Activated CD8-positive, alpha-beta memory T cell treated with anti-CD3 and anti-CD28 coated beads, Interleukin-2, amount 50 U/mL, for 1 hour (primary cell): ENCODE results near the gene PRKCD.

Experiments
- DNase-seq: peaks from one replicate; pipeline ENCODE4 v3.0.0-alpha.2; 2020; ENCODE audit errors: extremely low read depth

Gene PRKCD

DNA sequence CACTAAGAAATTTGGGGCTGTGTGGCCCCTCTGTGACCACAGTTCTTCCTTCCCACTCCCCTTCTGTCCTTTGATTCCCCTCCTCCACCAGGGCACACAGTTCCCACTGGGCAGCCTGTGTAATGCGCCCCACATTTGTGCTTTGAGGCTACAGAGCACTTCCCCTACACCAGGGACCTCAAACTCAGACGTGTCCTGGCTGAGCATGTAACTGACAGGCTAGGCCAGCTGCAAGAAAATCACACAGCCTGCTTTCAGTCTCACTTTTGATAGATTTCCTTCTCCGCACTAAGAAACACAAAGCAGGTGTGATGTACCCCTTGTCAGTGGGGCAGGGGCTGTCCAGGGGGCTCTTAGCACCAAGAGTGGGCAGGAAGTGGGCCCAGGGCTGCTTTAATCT lies 29.6 kb downstream of the PRKCD start:
- no peak for DNase-seq

DNA sequence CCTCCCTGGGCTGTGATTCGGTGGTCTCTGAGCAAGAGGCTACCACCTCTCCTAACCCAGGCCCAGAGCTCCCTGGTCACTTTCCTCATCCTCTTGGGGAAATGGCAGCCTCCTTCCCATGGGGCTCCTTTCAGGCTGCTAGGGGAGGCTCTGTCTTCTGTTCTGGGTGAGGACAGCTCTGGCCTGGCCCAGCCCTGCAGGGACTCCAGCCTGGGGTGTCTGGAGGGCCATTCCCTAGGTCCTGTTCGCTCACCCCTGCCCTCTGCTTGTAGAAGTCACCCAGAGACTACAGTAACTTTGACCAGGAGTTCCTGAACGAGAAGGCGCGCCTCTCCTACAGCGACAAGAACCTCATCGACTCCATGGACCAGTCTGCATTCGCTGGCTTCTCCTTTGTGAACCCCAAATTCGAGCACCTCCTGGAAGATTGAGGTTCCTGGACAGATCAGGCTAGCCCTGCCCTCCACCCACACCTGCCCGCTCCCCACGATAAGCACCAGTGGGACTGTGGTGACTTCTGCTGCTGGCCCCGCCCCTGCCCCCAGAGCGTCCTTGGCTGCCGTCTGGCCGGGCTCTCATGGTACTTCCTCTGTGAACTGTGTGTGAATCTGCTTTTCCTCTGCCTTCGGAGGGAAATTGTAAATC lies 30.9 kb downstream of the PRKCD start:
- no peak for DNase-seq

DNA sequence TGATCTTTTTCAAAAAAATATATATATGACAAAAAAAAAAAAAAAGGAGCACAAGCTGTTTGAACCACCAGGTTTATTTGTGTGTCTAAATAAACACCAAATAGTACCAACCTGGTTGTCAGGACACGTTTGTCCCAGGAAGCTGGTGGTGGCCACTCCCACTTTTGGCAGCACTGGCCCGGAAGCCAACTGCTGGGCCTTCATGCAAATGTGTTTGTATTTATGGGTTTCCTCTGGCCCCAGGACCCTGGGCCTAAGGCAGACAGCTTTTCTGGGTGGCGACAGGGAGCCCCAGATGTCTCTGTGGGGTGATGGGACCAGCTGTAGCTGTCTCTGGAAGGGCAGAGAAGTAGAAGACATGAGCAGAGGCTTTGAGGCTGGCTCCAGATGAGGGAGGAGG lies 31.6 kb downstream of the PRKCD start:
- DNase-seq: no peak

DNA sequence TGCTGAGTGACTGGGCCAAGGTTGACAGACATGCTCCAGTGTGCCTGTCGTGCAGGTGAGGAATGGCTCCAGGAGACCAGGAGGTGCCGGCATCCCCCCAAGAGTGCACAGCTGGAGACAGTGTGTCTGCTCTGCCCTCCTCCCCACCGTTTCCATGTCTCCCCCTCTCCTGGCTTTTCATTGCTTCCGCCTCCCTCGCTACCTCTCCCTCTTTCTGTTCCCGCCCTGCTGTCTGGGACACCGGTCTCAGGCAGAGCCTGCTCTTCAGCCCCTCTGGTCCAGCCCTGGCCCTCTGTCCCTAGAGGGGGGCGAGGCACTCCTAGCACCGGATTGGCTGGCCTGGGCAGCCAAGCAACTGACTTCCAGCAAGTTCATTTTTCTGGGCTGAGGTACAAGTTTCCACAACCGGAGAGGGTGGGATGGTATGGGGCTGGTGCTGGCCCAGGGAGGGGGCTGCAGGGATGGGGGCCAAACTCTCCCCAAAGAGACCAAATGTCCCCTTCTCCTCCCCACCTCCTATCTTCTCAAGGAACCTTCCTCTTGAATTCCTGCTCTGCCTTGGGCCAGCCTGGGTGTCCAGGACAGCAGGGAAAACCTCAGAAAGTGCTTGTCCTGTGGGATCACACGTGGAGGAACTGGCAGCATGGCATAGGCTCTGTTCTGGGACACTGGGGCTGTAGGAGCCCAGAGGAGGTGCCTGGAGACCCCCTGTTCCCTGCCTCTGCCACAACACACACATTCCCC lies 32.6 kb downstream of the PRKCD start:
- no peak for DNase-seq

DNA sequence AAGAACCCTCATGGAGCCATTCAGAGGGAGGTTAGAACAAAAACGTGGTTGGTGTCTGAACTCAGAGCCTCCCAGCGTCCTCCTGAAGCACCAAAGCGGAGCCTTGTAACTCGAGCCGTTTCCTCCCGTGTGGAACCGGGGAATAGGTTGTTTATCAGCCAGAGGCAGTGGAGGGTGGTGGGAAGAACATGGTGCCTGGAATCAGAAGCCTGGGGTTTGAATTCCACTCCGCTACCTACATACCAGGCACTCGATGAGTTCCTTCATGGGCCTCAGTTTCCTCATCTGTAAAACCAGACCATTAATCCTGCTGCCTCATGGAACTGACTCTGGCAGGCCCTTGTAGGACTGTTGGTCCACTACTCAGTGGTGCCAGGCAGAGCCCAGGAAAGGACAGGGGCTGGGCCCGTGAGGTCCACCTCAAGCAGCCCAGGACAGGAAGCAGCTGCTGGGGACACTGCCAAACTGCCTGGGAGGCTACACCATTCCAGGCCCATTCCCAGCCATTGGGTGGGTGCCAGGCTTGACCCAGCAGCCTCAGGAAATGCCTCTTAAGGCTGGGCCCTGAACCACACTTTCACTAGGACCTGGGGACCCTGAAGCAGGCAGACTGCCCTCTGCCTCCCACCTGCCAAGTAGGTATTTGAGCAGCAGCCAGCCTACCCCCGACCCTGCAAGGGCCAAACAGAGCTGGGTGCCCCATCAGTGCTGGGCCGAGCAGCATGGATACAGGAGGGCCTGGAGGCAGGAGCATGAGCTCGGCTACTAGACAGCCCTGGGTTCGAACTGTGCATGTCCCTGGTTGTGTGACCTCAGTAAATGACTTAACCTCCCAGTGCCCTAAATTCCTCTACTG lies 33.4 kb downstream of the PRKCD start:
- no peak for DNase-seq

DNA sequence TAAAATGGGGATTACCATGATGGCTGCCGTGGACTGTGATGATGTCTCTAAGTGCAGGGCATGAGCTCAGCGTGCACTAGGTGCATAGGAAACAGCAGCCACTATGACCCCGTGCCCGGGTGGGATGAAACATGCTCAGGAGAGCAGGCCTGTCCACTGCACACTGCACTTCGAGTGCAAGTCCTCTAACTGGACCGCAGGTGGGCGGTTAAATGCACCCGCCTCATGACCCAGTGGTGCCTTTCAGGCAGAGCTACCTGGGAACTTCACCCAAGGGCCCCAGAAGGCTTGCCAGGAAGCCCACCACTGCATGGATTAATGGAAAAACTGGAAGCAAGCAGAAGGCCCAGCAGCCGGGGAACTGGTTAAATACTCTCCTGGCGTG lies 34.0 kb downstream of the PRKCD start:
- DNase-seq: no peak

DNA sequence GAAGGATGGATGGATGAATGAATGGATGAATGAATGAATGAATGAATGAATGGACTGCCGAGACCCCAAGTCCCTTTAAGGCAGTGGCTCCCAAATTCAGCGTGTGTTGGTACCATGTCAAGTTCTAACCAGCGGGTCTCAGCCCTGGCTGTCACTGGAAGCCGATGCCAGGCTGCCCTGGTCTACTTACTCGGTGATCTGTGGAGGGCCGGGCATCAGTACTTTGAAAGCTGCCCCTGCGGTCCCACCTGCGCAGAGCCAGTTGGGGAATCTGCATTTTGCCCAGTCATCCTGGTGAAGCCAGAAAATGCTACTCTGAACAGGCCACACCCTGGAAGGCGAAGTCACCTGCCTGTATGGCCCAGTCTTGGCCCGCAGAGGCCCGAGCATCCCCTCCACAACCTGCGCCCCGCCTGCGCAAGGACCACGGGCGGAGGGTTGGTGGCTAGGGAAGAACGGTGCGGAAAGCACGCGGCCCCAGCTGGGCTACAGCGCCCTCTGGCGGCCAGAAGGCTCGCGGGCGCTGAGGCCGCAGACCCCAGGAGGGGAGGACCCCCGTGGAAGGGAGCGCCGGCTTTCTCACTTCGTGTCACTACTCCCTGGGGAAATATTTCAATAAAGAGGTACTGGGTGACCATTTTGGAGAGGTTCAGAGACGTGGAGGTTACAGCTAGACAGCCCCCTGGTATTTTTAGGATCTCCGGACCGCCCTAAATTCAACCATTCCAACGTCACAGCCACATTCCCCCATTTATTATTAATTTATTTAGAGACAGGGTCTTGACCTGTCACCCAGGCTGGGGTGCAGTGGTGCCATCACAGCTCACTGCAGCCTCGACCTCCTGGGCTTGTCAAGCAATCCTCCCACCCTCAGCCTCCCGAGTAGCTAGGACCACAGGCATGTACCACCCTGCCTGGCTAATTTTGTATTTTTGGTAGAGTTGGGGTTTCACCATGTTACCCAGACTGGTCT lies 34.9 kb downstream of the PRKCD start:
- DNase-seq: no peak

DNA sequence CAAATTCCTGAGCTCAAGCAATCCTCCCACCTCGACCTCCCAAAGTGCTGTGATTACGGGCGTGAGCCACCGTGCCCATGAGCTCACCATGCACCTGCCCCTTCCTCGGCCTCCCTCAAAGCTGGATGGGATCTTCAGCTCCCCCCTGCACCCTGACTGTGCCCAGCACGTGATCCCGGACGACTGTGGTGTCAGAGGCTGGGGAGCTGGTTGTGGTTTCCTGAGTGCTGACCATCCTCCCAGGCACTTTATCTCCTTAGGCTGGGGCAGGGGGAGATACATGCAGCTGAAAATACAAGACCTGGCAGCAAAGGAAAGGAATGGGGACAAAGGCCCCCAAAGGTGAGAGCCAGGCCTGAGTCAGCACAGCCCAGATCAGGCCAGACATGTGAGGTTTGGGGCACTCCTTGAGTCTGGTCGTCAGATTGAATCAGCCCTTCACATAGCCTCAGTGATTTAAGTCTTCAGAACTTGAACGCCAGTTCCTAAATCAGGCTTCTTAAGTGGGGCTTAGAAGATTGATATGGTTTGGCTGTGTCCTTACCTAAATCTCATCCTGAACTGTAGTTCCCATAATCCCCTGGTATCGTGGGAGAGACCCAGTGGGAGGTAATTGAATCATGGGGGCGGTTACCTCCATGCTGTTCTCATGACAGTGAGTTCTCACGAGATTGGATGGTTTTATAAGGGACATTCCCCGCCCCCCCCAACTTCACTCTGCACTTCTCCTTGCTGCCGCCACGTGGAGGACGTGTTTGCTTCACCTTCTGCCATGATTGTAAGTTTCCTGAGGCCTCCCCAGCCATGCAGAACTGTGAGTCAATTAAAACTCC lies 35.8 kb downstream of the PRKCD start:
- DNase-seq: no peak

DNA sequence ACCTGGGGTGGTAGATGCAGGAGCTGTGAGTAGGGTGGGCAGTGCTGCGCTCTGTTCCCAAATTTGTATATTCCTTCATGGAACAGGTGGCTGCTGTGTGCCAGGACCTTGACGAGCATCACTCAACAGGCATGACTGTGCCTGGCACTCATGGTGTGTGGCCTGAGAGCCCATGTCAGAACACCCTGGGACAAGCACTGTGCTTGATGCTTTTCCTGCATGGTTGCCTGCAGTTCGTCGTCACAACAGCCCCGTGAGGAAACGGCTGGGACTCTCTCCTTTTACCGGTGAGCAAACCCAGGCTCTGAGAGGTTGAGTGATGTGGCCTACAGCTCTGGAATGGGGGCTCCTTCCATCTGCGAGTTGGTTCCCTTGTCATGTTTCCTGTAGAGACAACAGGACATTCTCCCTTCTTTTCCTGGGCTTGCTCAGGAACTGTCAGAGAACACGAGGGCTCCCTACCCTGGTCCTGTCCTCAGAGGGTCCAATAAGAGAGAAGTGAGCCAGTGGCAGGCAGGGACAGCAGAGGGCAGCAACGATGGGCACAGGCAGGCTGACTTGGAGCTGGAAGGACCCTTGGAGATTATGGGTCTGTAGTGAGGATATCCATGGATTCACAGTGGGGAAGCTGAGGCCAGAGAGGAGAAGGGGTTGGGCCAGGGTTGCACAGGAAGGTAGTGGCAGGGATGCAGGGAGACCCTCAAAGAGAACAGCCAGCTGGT lies 37.4 kb downstream of the PRKCD start:
- DNase-seq: no peak

DNA sequence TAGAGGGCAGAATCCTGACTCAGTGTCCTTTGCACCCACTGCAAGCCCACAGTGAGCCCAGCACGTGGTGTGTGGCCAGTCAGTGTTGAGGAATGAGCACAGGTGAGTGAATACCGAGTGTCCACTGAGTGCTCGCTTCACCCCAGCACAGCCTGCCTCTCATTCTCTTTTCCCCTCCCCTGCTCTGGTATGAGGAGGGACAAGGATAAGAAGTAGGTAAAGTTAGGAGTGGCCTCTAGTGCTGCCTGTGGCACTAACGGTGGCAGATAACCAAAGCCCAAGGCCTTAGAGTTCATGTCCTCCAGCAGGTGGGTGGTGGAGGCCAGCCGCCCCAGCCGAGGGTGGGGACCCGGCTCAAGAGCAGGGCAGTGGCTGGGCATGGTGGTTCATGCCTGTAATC lies 38.0 kb downstream of the PRKCD start:
- DNase-seq: no peak

DNA sequence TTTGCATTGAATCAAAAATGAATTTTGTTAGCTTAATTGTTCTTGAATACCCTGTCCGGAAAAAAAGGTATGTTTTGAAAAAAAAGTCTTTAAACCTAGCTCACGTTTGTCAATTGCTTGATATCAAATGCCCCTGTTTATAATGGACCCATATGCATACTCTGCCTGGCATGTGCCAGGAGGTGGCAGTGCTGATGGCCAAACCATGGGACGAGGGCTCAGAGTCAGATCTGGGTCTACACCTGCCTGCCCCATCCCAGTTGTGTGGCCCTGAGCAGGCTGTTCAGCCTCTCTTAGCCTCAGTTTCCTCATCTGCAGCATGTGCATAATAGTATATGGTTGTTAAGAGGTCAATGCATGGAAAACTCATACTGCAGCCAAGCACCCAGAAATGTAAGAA lies 38.8 kb downstream of the PRKCD start:
- no peak for DNase-seq

DNA sequence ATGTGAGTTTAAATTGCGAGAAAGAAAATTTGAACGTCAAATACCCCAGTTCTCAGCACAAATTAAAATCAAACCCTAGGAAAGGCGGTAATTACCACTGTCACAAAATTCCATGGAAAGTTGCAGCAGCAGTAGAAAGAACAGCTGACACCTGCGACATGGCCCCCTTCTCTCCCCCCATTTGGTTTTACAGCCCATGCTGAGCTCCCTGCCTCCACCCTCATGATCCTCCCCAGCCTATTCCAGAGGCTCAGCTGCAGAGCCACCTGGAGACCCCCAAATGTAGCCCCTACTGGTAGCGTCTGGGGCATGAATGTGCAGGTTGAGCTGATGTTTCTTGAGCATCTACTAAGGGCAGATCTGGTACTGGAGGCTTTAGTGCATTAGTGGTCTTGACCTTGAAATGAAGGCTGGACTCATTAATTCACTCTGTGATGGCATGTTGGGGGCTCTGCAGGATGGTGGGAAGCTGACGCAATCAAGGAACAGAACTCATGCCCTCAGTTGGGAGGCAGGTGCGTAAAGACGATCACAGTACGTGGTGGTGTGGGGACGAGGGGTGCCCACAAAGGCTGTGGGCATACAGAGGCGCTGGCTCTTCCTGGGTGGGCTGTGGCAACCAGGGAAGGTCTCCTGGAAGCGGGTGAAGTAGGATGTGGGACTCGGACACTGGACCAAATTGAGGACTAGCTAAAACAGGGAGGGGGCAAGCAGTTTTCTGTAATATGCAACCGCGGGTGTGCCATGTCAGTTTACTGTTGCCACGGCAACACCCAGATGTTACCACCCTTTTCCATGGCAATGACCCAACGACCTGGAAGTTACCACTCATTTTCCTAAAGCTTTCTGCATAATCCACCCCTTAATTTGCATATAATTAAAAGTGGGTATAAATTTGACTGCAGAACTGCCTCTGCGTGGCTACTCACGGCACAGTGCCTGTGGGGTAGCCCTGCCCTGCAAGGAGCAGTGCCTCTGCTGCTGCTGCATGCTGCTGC lies 39.8 kb downstream of the PRKCD start:
- no peak for DNase-seq

DNA sequence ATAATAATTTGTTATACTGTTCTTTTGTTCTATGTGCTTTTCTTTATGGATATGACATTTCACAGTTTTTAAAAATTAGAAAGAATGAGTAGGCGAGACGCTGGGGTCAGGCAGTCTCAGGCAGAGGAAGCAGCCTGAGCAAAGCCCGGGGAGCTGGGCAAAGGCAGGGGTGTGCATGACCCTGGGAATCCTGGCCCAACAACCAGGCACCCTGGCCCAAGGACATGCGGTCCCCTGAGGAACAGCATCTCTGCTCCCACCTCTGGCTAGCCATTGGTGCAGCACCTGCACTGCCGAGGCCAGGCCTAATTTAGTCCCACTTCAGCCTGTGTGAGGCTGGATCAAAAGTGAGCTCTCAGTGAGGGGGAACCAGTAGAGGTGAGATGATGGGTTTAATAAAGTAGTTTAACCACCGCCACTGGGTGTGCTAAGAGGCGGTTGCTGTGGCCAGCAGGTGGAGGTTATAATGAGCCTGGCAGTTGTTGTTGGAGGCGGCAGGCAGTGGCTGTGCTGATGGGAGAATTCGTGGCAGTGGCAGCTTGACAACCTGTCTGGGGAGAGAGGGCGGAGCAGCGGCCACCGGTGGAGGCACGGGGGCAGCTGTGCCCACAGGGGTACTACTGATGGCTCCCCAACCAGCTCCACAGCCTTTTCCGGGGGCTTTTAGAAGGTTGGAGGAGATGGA lies 41.5 kb downstream of the PRKCD start:
- no peak for DNase-seq

DNA sequence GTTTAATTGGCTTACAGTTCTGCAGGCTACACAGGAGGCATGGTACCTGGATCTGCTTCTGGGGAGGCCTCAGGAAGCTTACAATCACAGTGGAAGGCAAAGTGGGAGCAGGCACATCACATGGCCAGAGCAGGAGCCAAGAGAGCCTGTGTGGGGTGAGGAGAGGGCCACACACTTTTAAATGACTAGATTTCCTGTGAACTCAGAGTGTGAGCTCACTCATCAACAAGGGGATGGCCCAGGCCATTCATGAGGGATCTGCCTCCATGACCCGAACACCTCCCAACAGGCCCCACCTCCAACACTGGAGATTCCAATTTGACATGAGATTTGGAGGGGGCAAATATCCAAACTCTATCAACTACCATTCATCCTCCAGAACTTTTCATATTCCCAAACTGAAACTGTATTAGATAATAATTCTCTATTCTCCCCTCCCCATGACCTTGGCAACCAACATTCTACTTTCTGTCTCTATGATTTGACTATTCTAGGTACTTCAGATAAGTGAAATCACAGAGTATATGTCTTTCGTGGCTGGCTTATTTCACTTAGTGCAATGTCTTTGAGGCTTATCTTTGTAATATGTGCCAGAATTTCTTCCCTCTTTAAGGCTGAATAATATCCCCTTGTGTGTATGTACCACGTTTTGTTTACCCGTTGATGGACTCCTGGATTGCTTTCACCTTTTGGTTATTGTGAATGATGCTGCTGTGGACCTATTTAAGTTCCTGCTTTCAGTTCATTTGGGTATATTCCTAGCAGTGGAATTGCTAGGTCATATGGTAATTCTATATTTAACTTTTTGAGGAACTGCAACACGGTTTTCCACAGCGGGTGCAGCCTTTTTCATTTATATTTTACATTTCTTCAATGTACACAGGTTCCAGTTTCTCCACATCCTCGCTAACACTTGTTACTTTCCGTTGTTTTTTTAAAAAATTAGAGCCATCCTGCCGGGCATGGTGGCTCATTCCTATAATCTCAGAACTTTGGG lies 51.0 kb downstream of the PRKCD start:
- no peak for DNase-seq

DNA sequence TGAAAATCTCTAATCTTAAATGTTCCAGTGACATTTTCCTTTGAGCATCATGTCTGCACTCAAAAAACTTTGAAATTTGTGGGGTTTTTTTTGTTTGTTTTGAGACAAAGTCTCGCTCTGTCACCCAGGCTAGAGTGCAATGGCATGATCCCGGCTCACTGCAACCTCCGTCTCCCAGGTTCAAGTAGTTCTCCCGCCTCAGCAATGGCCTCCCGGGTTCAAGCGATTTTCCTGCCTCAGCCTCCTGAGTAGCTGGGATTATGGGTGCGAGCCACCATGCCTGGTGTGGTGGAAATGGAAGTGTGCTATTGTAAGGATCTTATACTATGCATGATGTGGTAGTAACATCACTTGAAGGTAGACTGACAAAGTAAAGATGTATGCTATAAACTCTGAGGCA lies 52.3 kb downstream of the PRKCD start:
- DNase-seq: no peak

DNA sequence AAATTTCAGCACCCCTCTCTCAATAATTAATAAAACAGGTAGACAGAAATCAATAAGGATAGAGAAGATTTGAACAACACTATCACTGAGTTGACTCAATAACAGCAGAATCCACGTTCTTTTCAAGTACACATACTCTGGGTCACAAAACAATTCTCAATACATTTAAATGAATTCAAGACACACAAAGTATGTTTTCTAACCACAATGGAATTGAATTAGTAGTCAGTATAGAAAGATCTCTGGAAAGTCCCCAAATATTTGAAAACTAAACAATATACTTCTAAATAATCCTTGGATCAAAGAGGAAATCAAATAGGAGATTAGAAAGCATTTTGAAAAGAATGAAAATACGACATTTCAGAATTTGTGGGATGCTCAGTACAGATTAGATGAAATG lies 54.8 kb downstream of the PRKCD start:
- DNase-seq: no peak

DNA sequence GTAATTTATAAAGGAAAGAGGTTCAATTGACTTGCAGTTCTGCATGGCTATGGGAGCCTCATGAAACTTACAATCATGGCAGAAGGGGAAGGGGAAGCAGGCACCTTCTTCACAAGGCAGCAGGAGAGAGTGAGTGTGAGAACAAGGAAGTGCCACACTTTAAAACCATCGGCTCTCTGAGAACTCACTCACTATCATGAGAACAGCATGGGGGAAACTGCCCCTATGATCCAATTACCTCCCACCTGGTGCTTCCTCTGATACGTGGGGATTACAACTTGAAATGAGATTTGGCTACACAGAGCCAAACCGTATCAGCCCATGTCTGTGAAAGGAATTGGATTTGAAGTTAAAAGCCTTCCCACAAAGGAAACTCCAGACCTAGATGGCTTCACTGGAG lies 55.7 kb downstream of the PRKCD start:
- no peak for DNase-seq
